DMS114 treated with DMSO at 0.1 percent for 48 hours (cell line): Measurements from ENCODE around the gene LINGO3.
A peak's percentile ranks its signal among the peaks of the same experiment; 100 is the strongest.

Source experiments
- DNase-seq: peaks from one replicate; lab custom pipeline; 2025; ENCODE audit not compliant: unreplicated experiment; lab: John Stamatoyannopoulos, UW

Gene LINGO3

DNA sequence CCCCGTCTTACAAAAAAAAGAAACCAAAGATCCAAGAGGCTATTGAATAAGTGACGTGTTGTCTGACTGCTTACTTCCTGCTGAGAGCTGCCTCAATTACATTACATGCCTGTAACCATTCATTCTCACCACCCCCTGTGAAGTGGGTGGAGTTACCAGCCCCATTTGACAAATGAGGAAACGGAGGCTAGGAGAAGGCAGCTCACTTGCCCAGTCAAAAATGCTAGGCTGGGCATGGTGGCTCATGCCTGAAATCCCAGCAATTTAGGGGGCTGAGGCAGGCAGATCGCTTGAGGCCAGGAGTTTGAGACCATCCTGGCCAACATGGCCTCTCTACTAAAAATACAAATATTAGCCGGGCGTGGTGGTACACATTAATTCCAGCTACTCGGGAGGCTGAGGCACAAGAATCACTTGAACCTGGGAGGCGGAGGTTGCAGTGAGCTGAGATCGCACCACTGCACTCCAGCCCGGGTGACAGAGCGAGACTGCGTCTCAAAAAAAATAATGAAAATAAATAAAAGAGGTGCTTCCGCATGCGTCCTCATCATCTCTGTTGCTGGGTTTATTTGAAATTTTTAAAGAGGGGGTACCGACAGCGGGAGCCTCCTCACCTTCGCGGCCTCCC lies 19.9 kb upstream of the LINGO3 start:
- DNase-seq = peak; percentile 6

DNA sequence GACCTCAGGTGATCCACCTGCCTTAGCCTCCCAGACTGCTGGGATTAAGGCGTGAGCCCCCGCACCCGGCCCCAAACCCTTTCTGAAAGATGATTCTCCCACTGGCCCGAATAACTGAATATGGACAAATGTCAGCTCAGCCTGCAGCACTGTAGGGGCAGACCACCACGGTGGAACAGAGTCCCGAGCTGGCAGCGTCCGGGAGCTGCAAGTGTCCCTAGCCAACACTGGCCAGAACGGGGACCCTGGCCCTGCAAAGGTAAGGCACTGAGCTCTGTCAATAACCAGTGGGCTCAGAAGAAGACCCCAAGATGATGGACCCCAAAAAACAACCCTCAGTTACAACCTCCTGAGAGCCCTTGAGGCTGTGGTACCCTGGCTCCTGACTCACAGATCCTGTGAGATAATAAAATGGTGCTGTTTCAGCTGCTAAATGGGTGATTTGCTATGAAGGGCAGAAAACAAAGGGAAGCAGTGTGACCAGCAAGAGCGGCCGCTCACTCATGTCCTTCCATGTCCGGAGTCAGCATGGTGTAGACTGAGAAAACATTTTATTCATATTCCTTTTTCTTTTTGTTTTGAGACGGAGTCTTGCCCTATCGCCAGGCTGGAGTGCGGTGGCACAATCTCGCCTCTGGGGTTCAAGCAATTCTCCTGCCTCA lies 18.9 kb upstream of the LINGO3 start:
- no peak for DNase-seq

DNA sequence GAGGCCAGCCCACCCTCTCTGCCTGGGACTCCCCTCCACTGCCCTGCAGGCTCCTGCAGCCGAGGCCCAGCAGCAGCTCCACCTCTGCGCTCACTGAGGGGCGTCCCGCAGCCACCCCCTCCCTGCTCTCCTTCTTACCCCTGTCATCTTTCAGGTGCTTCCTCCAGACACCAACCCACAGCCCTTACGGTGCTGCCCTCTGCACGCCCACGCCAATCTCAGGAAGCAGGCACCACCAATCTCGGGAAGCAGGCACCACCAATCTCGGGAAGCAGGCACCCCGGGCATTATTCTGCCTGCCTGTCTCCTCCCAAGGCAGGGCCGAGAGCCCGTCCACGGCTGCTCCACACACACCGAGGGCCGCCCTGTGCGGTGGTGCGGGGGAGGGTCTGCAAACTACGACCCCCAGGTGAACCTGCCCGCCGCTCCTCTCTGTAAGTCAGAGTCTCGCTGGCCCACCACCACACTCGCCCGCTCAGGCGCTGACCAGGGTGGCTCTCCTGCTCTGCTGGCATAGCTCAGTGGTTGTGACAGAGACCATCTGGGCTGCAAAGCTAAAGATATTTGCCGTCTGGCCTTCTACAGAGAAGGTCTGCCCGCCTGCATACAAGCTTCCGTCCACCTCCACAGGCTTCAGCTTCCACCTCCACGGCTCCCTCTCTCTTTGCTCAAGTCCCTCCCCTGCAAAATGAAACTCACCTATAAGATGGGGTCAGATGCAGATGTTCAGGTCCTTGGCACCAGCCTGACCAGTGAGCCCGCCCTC lies 17.5 kb upstream of the LINGO3 start:
- DNase-seq = no peak

DNA sequence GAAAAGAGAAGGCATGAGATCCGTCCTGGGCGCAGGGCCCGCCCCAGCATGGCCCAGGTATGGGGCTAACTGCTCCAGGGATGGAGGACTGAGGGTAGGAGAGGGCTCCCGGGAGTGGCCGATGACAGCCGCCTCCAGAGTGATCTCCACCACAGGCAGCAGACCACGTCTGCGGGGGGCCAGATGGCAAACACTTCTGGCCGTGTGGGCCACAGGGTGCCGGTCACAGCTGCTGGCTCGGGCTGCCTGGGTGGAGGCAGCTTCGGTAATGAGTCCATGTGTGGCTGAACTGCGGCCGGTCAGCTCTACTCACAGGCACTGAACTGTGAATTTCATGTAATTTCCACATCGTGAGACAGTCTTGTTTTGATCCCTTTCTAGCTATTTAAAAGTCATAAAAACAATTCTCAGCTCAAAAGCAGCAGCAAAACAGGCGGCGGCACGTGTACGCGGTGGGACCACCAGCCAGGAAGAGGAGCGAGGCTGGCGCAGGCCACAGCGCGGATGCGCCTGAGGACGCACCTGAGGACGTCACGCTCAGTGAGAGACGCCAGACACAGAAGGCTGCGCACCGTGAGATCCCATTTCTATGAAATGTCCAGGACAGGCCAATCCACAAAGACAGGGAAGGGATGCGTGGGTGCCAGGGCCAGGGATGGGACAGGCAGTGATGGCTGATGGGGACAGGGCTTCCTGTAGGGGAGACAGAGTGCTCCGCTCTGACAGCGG lies 16.4 kb upstream of the LINGO3 start:
- no peak for DNase-seq

DNA sequence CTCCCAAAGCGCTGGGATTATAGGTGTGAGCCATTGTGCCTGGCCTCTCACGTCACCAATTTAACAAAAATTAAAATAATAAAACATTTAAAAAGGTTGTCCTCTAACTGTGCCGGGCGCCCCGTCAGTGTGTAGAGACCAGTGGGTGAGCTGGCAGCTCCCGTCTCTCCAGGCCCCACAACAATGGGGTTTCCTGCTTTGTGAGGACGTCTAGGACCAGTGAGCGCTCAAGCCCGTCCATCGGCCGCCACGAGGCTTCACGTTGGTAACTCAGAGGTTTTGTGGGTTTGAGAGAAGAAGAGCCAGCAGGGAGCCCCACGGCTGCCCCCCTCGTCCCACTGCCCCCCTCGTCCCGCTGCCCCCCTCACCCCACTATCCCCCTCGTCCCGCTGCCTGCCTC lies 15.8 kb upstream of the LINGO3 start:
- no peak for DNase-seq

DNA sequence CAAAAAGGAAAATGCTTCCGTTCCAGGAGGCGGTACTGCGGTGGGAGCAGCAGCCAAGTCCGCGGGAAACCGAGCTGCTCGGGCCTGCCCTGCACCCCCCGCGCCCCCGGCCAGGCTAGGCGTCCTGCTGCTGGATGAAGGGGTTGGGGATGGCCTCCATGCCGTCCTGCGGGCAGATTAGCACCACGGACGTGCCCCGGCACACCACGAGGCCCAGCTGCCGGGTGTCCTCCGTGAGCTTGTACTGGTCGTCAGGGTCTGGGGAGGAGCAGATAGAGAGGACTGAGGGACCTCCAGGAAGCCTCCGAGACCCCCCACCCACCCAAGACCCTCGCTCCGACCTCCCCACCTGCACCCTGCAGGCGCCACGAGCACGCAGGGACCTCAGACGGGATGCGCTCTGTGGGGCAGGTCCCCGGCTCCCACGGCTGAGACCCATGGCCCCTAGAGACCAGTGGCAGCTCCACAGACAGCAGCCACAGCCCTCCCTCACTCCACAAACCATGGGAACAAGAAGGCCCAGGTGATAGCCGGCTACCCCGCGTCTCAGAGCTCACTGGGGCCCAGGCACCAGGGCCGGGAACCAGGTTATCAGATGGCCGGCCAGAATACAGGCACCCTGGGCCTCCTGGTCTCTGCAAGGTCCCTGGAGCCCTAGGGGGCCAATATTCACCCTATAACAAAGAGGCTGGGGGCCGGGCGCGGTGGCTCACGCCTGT lies 13.8 kb upstream of the LINGO3 start:
- DNase-seq = no peak

DNA sequence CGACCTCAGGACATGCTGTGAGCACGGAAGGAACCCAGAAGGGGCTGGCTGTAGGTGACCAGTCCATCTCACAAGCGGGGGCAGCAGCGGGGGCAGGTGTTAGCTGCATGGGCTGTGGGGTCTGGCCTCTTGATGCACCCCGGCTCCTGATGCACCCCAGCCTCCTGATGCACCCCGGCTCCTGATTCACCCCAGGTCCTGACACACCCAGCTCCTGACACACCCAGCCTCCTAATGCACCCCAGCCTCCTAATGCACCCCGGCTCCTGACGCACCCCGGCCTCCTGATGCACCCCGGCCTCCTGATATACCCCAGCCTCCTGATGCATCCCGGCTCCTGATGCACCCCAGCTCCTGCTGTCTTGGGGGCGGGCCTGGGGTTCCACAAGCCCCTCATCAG lies 13.0 kb upstream of the LINGO3 start:
- DNase-seq = no peak

DNA sequence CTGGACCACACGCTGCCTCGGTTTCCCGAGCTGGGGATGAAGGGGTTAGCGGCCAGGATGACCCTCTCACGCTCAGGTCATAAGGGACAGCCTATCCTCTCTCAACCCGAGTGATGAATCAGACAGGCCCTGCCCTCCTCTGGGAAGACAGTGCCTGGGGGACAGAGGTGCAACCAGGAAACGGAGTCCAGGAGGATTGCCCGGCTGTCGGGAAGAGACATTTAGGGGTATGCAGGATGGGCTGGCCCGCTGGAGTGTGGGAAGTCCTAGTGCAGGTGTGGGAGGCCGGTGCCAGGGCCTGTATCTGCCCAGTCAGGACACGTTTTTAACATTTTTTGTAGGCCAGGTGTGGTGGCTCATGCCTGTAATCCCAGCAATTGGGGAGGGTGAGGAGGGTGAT lies 12.1 kb upstream of the LINGO3 start:
- no peak for DNase-seq

DNA sequence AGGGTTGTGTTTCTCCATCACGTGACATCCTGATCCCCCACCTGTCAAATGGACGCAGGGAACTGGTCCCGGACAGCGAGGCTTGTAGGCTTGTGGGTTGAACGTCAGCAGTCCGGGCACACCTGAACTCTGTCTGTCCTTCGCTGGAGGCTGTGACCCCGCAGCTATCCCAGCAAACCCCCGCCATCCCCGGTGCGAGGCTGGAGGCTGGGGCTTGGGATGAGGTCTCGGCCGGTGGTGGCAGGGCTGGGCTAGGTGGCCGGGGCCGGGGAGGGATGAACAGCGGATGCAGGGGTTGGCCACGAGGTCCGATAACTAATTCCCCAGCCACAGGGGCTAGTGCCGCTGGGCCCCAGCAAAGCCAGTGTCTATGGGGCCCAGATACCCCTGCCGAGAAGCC lies 11.6 kb upstream of the LINGO3 start:
- DNase-seq = no peak

DNA sequence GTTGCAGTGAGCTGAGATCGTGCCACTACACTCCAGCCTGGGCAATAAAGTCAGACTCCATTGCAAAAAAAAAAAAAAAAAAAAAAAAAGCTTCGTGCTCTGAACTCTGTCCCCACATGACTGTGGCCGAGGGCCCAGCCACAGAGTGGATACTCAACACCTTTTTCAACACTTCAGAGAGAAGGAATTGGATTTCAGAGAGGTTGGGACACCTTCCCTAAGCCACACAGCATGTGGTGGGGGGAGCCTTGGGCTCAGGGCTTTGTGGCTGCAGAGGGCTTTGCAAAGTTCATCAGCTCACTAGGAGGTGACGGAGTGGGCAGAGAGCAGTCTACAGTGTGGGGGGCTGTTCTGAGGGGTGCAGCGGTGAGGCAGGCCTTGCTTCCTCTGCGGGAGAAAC lies 11.0 kb upstream of the LINGO3 start:
- no peak for DNase-seq

DNA sequence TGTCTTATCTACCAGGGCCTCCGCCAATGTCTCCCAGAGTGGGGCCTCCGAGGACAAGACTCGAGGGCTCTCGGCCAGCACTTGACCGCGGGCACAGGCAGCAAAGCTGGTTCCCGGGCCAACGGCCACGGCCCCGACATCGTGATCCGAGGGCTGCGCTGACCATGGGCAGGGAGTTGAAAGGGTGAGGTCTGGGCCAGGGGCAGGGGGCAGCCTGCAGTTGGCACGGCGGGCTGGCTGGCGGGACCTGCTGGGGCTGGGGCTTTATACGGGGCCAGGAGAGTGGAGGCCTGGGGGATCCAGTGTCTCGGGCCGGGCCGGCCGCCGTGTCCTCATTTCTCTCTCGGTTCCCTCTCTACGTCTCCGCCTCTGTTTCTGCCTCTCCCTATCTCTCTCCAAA lies 9.8 kb upstream of the LINGO3 start:
- no peak for DNase-seq

DNA sequence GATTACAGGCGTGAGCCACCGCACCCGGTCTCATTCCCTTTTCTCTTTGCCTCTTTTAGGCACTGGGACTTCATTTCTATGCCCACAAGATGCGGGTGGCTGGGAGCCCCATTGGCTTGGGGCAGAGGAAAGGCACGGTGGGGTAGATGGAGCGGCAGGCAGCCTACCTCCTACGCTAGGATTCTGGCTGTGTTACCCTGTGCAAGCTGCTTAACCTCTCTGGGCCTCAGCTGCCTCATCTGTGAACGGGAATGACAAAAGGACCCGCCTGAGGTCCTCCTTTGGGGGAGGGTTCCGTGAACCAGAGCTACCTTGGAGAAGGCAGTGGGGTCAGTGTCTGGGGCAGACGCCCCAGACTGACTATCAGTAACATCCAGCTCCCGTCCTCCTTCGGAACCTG lies 9.3 kb upstream of the LINGO3 start:
- DNase-seq = no peak

DNA sequence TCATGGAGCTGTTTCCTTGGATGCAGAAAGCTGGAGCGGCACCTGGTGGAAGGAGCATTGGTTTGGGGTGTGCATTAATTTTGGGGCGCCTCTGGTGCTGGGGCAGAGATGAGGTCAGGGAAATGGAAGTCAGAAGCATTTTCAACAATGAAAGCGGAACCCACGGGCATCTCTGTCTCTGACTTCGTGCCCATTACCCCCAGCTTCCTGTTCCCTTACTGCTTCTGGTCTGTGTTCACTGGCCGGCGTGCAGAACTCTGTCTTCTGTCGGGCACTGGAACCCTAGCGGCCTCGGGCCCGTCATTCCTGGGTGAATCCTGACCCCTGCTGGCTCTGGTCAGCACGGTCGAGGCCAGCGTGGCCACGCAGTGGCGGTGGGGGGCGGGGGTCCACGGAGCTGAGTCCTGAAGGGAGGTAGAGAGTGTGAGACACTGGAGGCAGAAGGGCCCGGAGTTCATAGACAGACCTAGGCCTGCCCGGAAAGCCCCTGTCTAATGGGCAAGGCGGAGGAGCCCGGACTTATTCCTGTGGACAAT lies 7.9 kb upstream of the LINGO3 start:
- DNase-seq = no peak

DNA sequence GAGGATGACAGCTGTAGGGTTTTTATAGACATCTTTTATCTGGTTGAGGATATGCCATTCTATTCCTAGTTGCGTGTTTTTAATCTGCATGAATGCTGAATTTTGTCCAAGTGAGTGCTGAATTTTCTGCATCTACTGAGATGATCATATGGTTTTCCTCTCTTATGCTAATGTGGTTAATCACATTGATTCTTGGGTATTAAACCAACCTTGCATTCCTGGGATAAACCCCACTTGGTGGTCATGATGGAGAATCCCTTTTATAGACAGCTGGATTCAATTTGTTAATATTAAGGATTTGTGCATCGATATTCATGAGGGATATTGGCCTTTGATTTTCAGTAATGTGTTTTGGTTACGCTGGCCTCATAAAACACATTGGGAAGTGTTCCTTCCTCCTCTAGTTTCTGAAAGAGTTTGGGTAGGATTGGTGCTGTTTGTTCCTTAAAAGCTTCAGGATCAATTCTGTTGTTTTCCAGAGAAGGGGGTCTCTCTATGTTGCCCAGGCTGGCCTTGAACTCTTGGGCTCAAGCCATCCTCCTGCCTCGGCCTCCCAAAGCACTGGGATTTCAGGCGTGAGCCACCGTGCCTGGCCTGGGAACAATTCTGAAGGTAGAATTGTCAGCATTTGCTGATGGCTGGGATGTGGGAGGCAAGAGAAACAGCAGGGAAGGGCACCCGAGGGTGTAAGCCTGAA lies 7.3 kb upstream of the LINGO3 start:
- DNase-seq = no peak

DNA sequence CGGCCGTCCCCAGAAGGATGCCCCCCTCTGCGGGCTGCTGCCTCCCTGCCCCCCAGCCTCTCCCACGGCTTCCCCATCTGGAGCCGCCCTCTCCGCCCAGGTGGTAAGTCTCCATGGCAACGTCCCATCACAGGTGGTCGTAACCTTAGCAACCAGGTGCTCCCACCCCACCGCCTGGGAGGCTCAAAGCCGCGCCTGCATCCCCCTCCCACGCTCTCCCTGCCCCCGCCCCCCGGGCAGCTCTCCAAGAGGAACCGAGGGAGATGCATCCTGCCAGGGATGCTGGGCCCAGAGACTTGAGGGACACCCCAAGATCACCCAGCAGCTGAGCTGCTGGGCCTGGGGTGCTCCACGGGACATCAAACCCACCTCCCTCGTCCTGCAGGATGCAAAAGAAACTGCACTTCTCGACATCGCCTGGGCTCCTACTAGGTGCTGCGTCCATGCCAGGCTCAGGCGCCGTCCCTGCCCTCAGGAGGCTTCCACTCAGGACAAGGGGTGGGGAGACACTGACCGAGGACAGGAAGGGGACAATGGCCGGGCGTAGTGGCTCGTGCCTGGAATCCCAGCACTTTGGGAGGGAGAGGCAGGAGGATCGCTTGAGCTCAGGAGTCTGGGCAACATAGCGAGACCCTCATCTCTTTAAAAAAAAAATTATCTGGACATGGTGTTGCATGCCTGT lies 5.0 kb upstream of the LINGO3 start:
- no peak for DNase-seq

DNA sequence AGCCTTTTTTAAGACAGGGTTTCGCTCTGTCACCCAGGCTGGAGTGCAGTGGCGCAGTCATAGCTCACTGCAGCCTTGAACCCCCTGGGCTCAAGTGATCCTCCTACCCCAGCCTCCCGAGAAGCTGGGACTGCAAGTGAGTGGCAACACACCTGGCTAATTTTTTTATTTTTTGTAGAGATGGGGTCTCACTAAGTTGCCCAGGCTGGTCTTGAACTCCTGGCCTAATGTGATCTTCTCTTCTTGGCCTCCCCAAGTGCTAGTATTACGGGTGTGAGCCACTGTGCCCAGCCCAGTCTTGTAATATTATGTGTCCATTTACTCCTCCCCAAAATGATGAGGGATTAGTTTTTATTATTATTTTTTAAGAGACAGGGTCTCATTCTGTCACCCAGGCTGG lies 3.1 kb upstream of the LINGO3 start:
- DNase-seq = no peak

DNA sequence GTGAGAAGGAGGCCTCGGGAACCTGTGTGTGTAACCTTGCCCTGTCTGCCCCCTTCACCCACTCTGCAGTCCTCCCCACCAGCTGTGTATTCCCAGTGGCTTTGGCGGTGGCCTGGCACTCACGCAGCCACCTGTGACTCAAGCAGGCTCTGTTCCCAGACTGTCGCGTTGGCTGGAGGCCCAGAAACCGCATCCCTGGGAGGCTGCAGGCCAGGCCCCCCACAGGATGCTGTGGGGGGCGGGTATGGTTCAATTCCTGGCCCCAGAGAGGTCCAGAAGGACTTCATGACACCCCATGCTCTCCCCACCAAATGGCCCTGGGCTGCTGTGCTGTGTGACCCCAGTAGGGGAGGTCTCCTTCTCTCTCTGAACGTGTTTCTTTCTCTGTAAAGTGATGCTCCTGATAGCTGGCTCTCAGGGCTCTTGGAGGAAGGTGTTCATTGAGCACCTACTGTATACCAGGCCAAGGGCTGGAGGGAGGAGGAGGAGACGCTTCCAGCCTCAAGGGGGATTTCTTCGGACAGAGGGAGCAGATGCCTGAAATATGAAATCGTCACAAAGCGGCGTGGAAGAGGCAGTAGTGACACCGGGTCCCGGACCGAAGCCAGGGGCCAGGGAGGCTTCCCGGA lies 1.9 kb upstream of the LINGO3 start:
- DNase-seq = no peak

DNA sequence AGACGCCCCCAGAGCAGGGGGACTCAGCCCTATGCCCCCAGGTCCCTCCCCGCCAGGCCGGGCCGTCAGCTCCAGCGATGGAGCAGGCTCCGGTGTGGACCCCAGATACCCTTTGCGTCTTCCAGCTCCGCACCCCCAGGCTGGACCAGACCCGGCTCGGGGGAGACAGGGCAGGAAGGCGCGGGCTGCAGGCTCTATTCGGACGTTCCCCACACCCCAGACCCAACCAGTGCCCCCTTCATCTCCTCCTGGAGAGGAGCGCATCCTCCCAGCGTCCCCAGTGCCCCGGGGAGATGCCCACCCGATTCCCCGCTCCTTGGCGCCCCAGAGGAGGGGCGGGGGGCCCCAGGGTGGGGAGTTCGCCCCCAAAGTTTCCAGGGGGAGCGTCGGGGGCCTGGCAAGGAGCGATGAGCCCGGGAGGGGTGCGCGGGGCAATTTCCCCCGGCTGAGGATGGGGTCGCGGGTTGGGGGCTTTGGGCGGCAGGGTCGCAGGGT lies 389 bp downstream of the LINGO3 start:
- no peak for DNase-seq

DNA sequence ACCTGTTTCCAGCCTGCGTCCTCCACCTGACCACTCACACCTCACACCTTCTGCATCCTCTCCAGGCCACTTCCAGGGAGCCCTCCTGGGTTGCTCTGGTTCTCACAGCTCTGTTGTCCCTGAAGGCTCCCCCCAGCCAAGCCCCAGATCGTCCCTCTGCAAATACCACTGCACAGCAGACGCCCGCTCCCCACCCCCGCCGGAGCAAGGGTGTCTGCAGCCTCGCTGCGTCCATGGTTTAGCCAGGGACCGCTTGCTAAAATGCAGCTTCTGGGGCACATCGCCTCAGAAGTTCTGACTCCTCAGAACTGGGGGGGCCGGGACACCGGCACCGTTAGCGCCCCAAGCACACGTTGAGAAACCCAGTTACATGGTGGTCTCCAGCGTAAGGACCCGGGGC lies 983 bp downstream of the LINGO3 start:
- no peak for DNase-seq
